HG03521 (cell line): ENCODE data around the gene WRAP73.
A peak's percentile ranks its signal among the peaks of the same experiment; 100 is the strongest.

Source experiments
- ATAC-seq: cut with Tn5 transposase; IDR thresholded peaks from one replicate; pipeline ENCODE4 v1.9.1; 2021; ENCODE audit warnings: mild to moderate bottlenecking, moderate library complexity; ENCODE audit not compliant: unreplicated experiment

The WRAP73 gene

DNA sequence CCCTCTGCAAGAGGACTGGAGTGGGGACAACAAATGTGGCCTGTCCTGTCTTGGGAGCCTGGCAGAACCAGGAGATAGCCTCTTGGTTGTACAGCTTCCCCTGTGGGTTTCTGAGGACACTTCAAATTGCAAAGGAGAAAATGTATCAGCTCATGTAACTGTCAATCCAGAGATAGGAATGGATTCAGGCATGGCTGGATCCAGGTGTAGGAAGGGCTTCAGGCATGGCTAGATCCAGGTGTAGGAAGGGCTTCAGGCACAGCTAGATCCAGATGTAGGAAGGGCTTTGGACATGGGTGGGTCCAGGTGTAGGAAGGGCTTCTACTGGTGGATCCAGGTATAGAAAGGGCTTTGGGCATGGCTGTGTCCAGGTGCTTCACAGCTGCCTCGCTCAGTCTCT, 33.3 kb upstream of the WRAP73 start:
- no peak for ATAC-seq

DNA sequence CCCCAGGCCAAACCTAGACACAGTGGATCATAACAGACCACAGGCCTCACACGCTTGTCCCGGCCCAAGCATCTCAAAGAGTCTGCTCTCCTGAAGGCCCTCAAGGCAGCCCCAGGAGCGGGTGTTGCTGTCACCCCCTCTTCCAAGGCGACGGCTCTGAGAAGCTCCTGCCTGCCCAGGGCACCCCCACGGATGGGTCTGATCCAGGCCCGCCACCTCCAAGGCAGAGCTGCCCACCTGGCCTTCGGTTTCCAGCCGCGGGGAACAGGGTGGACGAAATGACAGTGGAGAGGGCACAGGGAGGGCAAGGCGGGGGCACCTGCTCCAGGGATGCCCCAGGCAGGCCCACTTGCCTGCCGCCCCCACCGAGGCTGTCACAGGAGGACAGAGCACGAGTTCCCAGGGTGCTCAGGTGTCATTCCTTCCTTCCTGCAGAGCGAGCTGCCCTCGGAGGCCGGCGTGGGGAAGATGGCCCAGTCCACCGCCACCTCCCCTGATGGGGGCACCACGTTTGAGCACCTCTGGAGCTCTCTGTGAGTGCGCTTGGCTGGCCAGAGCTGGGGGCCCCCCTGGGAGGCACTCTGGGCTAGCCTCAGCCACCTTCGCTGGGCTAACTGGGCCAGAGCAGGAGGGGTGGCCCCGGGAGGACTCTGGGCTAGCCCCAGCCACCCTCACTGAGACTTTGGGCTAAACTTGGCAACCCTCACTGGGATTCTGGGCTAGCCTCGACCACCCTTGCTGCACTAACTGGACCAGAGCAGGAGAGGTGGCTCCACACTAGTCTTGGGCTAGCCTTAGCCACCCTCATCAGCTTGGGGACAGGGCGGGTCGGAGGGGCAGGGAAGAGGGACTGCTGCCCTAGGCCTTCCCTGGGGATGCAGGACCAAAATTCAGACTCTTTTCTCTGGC, 32.2 kb upstream of the WRAP73 start:
- no peak for ATAC-seq

DNA sequence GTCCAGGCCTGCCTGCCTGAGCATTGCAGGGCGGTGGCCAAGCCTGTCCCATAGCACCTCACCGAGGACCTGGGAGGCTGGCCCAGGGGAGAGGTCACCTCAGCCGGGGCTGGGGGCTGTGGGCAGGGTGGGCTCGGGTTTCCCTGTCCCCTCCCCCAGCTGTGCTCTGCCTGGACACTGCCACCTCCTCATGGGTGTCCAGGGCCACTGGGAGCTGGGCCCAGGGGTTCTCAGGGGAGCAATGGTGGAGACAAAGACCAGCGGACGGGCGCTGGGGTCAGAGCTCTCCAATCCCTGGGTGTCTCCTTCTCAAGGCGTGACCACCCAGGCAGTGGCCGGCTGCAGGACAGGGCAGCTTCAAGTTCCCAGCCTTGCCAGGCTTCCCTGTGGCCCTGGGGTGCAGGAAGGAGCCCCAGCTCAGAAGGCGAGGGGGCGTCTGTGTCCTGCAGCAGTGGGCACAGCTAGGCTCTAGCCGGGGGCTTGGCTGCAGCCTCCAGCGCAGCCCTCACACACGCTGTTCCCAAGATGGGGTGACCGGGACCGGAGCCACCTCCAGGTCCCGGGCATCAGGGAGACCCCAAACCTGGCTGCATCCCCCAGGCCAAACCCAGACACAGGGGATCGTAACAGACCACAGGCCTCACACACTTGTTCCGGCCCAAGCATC, 31.5 kb upstream of the WRAP73 start:
- ATAC-seq = no peak

DNA sequence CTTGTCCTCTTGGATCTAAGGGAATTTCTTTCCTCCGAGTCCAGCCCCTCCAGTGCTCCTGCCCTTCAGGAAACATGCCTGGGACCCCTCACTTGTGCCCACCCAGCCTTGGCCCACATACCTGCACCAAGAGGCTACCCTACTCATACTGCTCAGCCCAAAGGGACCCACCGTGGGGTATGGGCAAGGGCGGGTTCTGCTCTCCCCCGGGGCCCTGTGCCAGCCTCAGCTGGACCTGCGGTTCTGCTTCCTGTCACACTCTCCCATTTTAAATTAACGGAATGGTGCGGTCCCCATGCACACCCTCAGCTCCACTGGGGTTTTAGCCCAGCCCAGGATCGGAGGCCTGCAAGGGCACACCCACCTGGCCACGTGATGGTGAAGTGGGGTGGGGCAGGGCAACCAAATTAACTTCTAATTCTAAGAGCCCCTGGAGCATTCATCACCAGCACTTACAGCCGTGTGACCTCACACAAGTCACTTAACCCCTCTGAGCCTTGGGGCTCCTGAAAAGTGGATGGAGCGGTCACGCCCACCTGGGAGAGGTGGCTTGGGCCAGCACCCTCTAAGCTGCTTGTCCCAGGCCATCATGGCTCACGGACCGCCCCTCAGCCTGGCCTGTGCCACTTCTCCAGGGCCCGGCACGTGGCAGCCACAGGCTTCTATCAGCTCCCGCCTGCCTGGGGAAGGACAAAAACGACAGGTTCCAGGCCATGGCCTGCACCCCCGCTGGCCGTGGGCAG, 30.8 kb upstream of the WRAP73 start:
- ATAC-seq = no peak

DNA sequence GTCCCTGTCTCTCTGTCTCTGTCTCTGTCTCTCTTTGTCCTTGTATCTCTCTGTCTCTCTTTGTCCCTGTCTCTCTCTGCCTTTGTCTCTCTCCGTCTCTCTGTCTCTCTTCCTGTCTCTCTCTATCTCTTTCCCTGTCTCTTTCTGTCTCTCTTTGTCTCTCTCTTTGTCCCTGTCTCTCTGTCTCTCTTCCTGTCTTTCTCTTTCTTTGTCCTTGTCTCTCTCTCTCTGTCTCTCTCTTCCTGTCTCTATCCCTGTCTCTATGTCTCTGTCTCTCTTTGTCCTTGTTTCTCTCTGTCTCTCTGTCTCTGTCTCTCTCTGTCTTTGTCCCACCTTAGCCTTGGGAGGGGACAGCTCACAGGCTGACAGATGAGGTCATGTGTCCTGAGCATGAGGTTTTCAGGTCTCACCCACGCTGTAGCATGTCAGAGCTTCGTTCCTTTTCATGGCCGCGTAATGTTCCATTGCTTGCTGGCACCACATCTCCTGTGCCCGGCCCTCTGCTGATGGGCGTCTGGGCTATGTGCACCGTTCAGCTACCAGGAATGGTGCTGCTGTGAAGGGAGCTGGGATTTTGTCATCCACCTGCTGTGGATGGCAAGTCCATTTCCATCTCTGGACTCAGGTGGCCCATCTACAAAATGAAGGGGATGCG, 30.0 kb upstream of the WRAP73 start:
- no peak for ATAC-seq

DNA sequence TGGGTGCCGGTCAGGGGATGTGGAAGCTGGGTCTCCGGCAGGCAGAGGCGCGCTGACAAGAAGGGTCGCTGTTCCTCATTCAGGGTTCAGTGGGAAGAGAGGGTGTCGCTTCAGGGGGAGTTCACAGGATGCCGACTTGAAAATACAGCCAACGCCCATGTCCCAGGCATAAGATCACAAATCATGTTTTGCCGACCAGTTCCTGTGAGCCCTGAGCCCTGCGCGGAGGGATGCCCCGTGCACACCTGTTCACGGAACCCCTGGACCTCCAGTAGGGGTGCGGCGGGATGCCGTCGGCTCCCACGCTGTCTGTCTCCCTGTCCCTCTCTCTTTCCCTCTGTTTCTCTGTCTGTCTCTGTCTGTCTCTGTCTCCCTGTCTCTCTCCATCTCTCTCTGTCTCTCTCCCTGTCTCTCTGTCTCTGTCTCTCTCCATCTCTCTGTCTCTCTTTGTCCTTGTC, 29.2 kb upstream of the WRAP73 start:
- no peak for ATAC-seq

DNA sequence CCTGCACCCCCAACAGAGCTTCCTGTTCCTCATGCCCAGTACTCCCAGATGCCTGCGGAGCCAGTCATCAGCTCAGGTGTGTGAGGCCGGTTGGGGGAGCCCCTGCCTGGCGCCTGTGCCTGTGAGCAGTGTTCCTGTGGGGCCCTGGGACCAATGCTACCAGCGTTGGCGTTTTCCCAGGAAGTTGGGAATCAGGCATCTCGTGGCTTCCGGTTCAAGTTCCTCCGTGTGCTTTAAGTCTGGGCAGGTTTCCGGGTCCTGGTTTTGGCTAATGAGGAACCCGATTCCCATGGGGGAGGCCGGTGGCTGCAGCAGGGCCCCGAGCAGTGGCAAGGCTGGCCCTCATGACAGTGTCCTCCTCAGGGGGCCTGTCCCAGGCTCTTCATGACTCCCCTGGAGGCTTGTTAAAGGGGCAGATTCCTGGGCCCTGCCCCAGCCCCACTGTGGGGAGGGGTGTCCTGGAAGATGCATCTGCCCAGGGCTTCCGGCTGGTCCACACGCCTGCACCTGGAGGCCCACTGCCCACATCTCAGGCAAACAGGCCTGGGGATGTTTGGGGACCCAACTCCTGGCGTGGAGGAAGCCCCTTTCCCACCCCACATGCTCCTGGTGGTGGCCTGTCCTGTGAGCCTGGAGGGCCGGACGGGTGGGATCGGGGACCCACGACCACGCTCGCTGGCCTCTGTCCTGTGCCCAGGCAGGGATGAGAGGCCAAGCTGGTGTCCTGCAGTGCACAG, 28.6 kb upstream of the WRAP73 start:
- ATAC-seq = no peak

DNA sequence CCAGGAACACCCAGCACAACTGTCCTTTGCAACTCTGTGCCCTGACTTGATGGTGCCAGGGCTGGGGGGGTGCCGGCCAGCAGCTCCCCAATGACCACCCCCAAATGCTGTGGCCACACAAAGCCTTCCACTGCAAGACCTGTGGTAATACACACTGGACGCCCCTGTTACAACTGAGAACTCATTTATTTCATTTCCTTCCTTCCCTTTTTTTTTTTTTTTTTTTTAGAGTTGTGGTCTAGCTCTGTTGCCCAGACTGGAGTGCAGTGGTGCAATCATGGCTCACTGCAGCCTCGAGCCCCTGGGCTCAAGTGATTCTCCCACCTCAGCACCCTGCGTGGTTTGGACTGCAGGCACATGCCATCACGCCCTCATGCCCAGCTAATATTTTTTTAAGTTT, 27.6 kb upstream of the WRAP73 start:
- no peak for ATAC-seq

DNA sequence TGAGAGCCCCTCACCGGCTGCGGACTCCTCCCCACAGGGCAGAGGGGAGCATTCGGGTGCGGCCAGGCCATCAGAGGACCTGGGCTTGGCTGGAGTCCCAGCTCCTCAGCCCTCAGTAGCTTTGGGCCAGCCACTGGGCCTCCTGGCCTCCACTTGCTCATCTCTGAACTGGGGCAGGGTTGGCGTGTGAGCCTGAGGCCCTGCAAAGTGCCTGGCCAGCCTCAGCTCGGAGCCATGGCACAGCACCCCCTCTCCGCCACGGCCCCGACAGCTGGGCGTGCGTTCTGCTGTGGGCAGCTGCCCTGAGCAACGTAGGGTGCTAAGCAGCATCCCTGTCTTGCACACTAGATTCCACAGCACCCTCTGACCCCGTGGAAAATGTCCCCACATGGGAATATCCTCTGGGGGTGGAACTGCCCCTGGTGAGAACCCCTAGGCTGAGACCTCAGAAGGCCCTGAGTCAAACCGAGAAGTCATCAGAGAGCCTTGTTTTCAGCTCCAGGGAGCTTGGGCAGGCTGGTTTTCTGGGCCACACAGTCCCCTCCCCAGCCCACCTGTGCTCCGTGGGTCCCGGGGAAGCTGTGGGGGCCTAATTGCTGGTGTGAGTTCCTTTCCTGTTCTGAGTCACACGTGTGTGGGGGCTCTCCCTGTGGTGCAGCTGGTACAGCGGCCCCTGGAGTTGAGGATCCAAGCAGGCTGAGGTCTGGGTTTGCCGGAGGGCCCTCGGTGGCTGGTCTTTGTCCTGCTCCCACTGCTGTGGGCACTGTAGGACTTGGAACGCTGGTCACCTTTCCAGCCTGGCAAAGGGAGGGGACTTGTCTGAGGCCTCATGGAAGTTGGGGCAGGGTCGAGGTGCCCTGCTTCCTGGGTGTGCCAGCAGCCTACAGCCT, 26.9 kb upstream of the WRAP73 start:
- ATAC-seq = peak; percentile 55

DNA sequence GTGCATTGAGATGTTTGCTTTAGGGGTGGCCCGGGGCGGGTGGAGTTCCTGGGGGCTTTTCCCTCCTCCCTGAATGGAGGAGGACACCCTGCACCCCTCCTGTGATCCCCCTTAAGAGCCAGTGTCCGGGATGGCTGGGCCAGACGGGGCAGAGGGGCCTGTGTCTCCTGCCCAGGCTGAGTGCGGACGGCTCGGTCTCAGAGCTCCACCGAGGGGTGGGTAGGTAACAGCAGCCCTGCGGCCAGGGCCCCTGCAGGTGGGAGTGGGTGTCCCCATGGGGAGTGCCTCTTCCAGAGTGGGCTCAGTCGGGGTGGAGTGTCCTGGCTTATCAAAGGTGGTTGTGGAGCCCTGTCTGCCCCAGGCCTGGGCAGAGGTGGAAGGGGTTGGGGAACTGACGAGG, 25.5 kb upstream of the WRAP73 start:
- ATAC-seq = no peak

DNA sequence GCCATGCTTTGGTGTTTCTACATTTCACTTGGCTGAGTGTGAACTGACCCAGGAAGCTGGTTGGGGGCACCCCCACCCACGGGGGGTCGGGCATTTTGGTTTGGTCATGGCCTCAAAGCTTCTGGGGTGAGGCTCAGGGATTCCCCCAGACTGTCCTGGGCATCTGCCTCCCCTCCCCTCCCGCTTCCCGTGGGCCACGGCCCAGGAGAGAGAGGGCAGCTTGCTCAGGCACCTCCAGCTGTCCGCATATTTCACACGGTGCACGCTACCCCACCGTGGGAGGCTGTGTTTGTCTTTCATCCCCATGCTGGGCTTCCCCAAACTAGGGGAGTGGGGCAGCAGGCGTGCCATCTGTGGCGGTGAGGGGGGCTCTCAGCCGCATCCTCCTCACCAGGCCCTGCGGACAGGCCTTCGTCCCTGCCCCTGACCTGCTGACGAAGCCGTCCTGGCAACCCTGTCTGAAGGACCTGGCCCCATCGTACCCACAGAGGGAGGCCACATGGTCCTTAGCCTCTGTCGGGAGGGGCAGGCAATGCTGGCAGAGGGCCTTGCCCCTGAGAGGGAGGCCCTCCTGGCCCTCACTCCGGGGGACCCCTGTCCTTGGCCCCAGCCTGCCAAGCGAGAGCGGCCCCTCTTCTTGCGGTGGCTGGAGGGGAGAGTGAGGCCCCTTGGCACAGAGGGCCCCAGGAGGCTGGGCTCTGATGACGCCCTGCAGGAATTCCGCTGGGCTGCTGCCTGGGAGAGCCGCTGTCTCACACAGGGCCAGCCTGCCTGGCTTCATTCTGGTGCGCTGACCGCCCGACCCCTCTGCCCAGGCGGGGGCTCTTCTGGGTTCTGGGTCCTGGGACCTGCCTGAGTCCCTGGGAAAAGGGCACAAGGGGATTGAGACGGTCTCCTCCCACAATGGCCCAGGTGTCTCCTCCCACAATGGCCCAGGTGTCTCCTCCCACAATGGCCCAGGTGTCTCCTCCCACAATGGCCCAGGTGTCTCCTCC, 24.5 kb upstream of the WRAP73 start:
- no peak for ATAC-seq

DNA sequence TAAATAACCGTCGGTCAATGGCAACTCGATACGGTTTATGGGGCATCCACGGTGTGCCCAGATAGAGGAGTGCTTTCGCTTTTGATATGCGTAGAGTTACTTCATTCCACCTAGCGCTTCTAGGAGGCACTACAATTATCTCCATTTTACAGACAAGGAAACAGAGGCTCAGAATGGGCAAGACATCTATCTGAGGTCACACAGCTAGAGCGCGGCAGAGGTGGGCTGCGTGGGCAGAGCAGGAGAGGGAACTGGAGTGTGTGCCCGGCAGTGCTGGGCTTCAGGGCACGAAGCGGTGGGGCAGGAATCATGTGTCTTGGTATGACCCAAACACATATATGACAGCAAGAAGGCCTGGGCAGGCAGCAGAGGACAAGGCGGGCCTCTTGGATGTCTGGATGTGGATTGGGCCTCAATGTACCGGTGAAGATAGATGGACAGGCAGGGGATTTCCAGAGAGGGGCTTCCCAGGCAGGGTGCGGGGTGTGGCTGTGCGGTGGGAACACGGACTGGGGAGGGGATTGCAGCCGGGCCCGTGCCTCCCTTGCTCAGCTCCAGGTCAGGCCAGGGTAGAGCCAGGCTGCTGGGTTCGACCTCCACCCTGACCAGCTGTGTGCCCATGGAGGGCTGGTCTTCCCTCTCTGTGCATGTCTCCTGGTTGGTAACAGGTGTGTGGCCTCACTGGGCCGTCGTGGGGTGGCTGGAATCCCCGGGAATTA, 23.6 kb upstream of the WRAP73 start:
- no peak for ATAC-seq

DNA sequence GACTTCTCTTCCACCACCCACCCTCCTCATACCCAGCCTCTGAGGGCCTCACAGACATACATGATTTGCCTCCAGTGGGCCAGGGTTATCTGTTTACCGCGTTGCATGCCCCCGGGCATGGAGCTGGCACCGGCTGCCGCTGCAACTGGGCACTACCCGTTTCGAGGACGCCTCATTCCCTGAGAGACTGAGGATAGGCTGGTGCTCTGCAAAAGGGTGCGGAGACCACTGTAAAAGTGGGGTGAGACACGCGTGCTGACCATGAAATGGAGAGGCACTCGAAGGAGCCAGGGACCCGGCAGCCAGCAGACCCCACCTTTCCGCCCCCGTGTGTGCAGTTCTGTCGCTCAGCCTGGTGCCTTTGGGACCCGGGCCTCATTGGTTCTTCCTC, 23.1 kb upstream of the WRAP73 start:
- no peak for ATAC-seq

DNA sequence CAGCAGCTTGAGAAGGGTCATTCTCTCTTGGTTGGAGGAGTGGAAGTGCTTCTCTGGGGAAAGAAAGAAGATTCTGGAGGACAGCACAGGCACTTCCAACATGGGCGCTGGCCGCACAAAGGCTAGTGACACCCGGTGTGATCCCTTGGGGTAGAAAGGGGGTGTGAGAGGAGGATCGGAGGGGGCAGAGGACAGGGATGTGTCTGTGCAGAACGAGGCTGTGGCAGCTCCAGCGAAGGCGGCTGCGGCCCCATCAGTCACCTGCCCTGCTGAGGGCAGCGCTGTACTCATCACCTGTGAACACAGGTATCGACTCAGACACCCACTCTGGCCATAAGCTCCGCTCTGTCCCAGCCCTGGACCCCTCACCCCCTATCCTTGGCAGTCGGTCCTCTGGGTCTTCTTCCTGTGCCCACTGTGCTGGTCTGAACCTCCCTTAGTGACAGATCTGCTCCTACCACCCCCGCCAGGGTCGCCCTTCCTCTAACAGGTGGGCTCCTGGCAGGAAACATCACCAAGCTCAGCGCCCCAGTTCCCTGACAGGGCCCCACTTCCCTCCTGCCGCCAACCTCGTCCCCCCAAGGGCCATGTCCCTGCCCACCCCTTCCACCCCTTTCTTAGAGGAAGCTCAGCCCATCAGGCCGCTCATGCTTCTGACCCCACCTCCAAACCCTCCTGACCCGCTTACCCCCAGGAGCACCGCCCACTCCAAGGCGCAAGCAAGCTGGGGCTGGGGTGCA, 22.5 kb upstream of the WRAP73 start:
- no peak for ATAC-seq

DNA sequence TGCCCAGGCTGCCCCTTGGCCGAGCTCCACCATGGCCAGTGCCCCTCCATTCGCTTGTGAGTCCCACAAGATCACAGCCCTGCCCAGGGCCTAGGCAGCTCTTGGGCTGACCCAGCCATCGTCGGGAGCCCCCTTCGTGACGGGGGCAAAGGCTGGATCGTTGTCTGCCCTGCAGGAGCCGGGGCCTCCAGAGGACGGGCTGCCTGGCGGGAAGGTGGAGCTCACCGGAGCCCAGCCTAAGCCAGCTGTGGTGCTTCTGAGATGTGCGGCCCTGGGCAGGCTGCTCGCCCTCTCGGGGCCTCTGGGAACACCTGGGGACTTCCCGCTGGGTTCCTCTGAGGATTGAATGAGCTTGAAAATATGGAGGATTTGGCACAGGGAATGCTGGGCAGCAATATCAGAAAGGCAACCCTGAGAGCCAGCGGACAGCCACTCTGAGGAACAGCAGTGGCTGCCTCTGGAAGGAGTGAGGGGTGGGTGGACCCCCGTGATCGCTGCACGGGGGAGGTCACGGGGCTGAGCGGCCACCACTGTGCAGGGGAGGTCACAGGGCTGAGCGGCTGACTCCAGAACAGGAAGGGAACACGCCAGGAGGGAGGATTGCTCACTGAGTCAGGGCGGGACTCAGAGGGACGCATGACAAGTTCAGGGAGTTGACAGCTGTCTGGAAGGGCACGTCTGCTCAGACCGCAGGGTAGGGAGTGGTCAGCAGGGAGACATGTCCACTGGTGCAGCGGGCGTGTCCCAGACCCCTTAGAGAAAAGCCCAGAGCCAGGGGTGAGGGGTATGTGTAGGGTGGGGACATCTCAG, 21.7 kb upstream of the WRAP73 start:
- ATAC-seq = no peak

DNA sequence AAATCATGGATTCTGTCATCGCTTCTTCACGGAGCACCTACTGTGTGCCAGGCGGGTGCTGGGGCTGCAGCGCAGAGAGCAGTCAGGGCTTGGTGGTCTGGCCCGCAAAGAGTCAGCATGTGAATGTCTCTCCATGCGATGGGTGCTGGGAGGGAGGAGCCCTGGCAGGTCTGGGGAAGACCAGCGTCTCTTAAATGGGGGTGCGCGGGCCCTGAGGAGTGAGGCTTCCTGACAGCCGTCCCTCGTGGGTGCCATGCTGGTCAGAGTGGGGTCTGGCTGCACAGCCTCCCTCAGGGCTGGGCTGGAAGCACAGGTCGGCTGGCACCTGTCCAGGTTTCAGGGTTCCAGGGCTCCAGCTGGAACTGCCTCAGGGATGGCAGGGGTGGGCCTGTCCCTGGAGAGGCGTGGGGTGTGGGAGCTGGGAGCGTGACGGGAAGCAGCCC, 20.9 kb upstream of the WRAP73 start:
- no peak for ATAC-seq
